HG03469 (cell line): Measurements from ENCODE around the gene GPD2.
"Not testable (repeated sequence)": the region's sequence is repeated elsewhere in the genome, so short reads cannot be mapped to it uniquely, and the experiment has no call there.

Source experiments
- ATAC-seq: cut with Tn5 transposase; IDR thresholded peaks from one replicate; pipeline ENCODE4 v1.9.1; 2021; ENCODE audit warnings: mild to moderate bottlenecking, moderate library complexity, moderate number of reproducible peaks; ENCODE audit not compliant: unreplicated experiment

Gene GPD2

DNA sequence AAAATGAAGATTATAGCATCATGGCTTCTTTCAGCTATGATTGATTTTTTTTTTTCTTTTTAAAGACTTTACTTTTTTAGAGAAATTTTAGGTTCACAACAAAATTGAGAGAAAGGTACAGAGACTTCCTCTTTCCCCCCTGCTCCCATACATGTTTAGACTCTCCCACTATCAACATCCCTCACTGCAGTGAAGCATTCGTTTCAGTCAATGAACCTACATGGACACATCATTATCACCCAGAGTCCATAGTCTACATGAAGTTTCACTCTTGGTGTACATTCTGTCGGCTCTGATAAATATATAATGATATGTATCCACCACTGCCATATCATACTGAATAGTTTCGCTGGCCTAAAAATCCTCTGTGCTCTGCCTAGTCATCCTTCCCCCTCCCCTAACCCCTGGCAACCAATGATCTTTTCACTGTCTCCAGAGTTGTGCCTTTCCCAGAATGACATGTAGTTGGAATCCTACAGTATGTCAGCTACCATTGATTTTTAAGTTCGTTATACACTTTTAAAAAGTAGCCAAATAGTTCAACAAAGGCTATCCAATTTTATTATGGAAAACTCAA, 86.8 kb downstream of the GPD2 start:
- no peak for ATAC-seq

DNA sequence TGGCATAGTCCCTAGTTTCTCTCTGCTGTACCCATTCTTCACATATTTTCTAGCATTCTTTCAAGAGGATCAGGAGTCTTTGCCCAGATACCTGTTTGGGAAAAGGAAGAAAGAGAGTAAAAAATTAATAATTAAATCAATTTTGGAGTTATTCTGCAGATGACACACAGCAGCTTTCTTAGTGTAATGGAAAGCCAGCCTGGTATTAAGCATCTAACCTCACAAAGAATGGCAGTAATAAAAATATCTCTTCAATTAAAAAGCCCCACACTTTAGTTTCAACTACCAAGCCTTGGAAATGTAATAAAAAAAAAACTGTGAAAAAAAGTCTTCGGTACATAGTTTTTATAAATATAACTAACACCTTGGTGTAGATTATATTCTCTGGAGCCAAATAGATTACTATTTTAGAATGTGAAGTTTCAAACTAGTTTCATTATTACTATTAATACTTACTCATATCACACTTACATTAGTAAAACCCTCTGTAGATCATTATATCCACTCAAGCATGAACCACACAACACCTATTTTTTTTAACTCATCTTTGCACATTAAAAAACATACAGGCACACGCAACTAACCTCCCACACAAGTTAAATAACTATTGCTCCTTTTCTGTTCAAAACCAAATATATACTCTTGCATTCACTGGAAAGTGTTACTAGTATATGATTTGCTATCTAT, 90.9 kb downstream of the GPD2 start:
- peak; percentile 95 for ATAC-seq

DNA sequence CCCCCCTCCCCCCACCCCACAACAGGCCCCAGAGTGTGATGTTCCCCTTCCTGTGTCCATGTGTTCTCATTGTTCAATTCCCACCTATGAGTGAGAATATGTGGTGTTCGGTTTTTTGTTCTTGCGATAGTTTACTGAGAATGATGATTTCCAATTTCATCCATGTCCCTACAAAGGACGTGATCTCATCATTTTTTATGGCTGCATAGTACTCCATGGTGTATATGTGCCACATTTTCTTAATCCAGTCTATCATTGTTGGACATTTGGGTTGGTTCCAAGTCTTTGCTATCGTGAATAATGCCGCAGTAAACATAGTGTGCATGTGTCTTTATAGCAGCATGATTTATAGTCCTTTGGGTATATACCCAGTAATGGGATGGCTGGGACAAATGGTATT, 92.4 kb downstream of the GPD2 start:
- not testable (repeated sequence) for ATAC-seq

DNA sequence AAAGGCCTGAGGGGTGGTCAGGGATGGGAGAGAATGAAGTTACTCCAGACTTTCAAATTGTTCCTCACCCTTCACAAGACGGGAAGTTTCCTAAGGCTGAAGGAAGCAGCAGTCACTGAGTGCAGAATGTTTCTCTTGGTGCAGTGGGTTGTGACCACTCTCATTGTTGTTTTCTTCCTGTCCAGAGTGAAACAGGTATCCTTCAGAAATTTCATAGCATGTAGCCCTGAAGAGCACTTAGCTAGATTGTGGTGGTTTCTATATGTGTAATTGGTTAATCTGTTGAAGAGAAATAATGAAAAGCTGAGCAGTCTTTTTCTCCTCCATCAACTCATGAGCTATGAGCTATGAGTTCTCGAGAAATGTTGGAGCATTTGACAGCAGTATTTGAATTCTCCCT, 96.8 kb downstream of the GPD2 start:
- ATAC-seq, result peak; percentile 61

DNA sequence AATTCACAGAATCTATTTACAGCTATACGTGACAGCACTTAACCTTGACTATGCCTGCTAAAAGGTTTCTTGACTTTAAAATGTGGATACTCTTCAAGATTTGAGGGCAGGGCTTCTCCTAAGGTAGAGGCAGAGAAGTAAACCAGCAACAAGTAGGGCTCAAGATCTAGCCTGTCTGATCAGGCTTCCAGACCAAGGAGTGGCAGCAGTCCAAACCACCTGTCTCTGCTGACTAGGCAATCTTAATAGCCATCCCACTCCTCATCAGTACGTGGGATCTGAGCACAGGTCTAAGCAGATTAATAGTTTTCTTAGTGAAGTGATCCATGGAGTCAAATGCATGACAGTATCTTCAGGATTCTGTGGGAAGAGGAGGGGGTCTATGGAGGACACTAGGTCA, 100.4 kb downstream of the GPD2 start:
- ATAC-seq, result no peak

DNA sequence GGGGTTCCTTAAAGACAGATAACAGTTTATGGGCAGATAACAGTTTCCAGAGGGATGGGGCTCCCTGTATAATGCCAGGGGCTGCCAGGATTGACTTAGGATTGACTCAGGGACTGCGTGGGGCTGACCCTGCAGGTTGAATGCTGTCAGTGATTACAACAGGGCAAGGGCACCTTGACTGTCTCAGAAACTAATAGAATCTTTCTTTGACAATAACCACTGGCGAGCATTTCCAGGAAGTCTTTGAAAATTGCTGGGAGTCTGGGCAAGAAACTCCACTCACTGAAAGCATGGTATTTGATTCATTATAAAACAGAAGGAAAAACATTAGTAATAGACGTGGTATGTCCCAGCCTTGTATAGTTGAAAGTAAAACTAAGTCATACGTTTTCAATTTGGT, 101.0 kb downstream of the GPD2 start:
- no peak for ATAC-seq

DNA sequence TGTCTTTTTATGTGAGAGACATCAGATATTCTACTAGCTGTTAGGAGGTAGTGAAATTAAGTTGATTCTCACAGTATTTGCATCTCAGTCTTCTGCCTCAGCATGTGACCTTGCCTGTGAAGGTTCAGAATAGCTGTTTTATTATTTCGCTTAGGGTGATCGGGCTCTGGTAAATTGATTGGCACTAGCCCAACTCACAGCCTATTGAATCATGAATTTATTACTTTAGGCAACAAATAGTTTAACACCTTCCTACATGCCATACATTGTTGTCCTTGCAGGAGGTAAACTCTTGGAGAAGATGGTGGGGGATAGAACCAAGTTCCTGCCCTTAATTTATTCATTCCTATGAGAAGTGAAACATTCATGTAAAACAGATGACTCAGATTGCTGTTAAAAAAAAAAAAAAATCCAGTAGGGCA, 101.9 kb downstream of the GPD2 start:
- ATAC-seq, result peak; percentile 52

DNA sequence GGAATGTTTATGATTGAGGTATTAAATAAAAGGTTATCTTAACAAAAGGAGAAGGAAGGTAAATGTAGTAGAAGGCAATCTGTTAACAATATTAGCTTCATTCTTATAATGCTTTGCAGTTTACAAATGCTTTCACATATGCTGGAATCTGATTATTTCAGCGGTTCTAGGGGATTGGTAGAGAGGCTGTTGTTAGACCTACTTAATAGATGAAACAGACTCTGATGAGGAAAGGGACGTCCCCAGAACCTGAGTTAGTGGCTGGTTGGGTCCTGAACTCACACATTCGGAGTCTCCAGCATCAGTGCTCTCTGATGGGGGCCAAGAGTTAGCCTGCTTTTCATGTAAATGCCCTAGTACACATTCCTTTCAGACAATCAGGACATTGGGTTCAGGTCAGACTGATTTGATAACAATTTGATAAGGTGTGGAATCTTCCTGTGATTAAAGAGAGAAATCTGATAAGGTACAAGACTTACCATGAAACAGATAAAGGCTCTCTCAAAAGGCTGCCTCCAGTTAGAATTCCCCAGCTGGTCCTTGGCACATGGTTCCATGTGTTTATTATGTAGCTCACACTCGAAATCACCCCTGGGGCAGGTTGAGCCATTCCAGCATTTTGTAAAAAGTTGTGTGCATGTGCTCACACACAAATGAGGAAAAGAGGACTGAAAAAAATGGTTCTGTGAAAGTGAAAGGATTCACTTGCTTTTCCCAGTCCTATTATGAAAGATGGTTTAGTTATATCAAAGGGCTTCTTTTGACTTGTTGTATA, 103.1 kb downstream of the GPD2 start:
- no peak for ATAC-seq

DNA sequence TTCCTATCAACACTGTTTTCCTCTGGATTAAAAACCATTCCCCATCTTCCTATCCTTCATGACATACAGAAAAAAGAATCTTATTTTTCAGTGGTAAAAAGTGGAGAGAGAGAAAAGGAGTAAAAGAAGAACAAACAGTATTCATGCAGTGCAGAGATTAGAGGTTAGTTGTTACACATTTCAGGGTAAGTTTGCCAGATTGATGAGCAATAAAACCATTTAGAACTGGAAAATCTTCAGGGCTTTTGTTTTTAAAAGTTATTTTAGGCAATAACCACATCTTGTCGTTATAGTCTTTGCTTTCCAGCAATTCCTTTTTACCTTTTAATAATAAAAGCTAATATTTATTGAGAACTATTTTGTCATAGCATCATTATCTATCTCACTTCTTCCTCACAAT, 104.5 kb downstream of the GPD2 start:
- no peak for ATAC-seq

DNA sequence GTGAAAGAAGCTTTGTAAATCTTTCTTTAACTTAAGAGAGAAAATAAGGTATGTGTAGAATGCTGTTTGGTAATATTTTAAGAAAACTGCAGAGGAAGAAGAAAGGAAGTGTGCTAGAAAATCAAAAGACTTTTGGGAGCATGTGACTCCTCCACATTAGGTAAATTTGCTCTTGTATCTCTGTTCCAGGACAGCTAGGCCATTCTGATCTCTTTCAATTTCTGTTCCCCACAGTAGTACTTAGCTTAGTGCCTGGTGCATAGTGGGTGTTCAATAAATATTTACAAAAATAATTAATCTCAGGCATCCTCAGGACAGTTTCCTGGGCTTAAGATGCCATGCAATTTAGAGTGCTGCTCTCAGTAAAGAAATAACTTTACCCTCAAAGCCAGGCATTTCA, 105.0 kb downstream of the GPD2 start:
- ATAC-seq, result no peak

DNA sequence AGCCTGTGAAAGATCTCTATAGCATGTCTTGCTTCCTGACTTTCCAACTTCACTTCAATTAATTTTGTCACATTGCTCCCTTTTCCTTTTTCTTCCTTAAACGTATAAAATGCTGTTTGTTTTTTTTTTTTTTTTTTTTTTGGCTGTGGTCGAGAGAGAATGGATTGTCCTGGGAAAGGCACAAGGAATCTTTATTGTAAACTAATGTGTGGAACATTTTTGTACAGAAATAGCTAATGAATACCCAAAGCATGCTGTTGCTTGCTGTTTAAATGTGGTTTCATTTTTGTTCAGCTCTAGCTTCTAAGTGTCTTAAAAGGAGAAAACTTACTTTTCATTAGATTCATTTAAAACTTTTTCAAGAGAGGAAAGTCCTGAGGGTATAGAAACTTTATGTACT, 105.5 kb downstream of the GPD2 start:
- ATAC-seq, result no peak

DNA sequence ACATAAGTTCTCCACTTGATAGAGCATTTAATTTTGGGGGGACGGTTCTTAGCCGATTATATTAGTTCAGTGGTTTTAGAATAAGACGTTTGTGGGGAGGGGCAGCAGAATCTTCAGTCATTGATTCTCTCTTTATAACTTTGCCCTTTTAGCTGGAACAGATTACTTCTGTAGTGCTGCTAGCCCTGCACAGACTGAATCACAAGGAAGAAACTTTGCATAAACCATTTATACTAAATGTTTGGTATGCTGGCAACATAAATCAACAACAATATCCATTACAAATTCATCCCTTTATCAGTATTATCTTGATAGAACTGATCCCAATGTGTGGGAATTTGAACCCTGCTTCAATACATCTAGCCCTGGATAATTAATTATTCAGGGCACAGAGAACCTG, 112.2 kb downstream of the GPD2 start:
- no peak for ATAC-seq

DNA sequence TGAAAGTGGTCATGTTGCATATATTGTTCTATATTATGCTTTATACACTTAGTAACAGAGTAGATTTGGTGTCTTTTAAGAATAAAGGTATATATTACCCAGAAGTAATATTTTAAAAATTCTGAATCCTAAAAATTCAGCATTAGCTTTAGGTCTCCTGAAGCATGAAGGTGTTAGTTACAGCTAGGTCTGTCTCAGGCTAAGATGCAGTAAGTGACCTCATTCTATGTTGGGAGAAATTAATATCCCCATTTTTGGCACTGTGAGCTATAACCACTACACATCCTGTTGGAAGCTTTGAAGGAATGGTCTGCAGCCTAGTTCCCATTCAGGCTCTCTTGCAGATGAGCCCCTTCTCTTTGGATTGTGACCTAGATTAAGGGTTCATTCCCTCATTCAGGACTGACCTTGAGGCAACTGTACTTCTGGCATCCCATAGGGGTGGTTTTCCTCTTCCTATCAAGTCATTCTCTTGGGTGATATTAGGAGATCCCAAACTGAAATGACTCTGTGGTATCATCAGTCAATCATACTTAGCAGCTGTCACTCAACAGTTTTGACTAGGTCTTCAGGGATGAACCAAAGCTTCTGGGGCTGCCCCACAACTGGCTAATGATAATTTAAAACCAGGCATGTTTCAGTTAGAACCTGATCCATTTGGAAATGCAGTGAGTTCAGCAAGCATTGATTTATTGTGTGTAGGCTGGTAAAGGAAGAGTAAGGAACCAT, 117.7 kb downstream of the GPD2 start:
- ATAC-seq, result no peak

DNA sequence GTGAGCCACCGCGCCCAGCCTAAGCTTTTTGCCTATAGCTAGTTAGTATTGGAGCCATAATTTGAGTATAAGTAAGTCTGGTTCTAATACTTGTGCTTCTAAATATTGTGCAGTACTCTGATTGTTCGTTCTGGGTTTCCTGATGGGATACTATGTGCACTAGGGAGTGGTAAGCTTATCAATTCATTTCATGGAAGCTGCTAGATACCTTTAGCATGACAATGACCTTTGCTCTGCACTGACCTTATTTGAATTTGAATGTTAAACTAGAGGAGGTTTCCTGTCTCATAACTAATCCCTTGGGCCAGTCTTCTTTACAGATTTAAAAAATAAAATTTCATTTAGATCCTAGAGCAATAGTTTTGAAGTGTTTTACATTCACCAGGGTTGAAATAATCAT, 125.1 kb downstream of the GPD2 start:
- ATAC-seq, result no peak

DNA sequence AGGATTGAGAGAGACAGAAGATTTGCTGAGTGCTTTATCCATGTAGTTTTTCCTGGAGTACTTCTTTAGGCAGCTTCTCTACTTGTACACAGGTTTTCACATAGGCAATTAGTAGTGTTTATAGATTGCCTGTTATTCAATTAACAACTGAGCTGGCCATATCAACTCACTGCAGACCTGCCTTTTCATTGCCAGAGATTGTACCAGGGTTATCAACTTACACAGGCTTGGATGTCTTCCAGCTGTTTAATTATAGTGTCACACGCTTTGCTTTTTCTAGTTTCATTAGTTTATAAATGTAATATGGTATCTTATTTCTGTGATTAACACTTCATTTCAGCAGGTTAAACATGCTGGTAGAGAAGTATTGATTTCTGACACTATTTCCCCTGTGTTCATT, 125.9 kb downstream of the GPD2 start:
- no peak for ATAC-seq

DNA sequence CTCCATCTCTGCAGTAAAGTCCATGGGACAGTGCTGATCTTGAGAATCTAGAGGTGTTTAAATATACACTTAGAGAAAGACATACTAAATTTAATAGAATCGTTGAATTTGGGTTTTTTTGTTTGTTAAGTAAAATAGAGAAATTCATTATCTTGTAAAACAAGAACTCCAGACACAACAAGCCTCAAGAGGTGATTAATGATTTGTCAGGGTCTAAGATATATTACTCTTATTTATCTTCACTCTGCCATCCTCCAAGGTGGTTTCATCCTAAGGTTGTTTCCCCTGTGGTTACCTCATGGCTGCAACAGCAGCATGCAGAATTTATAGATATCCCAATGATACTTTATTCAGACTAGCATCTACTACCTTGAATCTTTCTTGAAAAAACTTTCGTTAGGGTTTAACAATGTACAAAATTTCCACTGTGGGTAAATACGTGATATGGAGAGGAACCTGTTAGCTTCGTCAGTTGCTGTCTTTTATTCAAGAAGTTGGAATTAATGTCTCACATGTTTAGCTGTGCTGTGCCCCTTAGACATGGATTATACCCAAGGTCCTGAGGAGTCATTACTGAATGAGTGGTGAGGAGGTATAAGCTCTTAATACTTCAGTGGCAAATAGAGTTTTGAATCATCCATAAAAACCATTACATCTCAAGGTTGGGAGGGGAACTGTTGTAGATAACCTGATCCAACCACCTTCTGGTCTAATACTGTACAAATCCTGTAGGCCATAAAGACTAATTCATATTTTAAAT, 128.0 kb downstream of the GPD2 start:
- no peak for ATAC-seq

DNA sequence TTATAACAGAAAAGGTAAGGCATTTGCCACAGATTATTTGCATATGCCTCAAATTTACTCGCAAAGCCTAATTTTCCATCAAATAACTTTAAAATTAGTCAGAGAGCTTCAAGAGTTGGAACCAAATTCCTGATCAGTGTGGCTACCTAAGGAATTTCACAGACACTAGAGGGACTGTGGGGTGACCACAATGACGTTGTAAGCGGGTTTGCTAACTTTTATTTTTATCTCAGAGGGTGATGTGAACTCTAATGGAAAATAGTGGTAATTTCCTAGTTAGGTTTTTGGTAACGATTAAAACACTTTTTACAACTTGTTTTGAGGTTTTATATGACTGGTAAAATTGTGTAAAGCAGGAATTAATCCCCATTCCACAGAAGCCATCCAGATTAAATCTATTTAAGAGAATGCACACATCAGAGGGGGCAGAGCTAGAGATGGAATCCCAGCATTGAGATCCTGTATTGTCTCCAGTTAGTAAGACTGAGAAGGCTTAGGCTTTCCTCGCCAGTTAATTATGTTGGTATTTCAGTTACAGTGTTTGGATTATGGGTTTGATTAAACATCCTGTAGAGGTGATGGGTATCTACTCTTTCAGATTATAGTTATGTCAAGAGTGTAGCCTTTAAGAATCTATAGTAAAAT, 129.0 kb downstream of the GPD2 start:
- no peak for ATAC-seq

DNA sequence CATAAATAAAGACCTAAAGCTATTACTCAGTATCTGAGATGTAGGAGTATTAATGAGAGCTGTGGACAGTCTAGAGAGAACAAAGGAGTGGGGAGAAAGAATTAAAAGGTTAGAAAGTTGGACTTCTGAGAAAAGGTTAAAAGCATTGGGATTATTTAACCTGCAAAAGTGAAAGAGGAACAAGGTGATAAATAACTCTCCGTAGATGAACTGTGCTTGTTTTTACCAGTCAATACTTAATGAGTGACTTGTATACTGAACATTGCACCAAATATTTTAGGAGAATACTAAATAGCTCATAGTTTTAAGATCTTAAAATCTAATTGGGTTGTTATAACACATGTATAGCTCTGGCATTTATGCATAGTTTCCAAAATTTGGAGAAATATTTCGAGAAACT, 137.5 kb downstream of the GPD2 start:
- peak; percentile 59 for ATAC-seq

DNA sequence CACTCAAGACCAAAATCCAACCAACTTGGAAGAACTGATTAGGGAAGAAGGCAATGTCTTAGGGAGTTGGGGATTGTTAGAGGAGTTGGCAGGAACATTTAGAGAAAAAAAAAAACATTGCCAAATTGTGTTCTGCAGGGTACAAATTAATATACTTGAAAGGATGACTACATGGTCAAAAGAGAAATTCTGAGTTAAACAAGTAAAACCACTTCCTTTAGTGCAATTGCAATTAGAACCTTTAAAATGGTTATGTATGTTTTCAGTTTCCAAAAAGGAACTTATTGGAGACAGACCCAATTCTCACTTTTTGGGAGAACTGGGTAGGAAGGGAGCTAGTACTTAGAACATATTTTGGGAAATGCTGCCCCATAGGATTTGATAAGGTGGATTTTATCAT, 137.9 kb downstream of the GPD2 start:
- ATAC-seq, result no peak

DNA sequence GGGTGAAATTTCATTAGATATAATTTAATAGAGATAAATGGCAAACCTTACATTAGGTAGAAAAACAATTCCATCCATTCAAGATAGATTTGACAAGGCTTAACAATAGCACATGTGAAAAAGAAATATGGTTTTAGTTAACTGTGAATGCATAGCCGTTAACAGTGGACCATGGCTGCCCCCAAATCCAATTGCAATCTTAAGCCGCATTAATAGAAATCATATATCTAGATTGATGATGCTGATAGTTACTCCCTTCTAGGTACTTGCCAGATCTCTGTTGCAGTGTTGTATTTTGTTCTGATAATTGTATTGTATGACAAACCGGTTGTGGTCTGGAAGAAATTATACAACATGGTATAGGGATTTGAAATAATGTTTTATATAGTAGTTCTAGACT, 139.8 kb downstream of the GPD2 start:
- ATAC-seq, result no peak
